GM23248 (cell line): ENCODE measurements around the gene SPDYE1. TPM values are rescaled to one million over a fixed set of nuclear protein-coding genes. Genes with fewer than 3 reads are reported as not detected.

ENCODE experiments used
- DNase-seq: peaks from one replicate; pipeline ENCODE4 v3.0.0-alpha.2; 2015
- H2AFZ ChIP-seq: fragments of 200-600 bp; sonication (generic); 2 replicates; pipeline ENCODE4 v1.6.1; 2016; ENCODE audit warnings: antibody characterized with exemption
- H3F3A ChIP-seq: fragments of 200-600 bp; sonication (generic); 2 replicates; pipeline ENCODE4 v1.6.1; 2016; ENCODE audit warnings: mild to moderate bottlenecking, antibody characterized with exemption, mixed run types; ENCODE audit not compliant: insufficient read depth
- H3K27ac ChIP-seq: fragments of 200-600 bp; sonication (generic); 2 replicates; pipeline ENCODE4 v1.5.1; 2016; ENCODE audit warnings: mild to moderate bottlenecking
- H3K27me3 ChIP-seq: fragments of 200-600 bp; sonication (generic); replicated peaks from 2 replicates; pipeline ENCODE4 v1.6.1; 2016; ENCODE audit warnings: mild to moderate bottlenecking; ENCODE audit not compliant: insufficient read depth
- H3K36me3 ChIP-seq: fragments of 200-600 bp; sonication (generic); 2 replicates; pipeline ENCODE4 v1.6.1; 2016; ENCODE audit warnings: low read depth, mild to moderate bottlenecking
- H3K4me1 ChIP-seq: fragments of 200-600 bp; sonication (generic); 2 replicates; pipeline ENCODE4 v1.6.1; 2016; ENCODE audit warnings: mild to moderate bottlenecking; ENCODE audit not compliant: insufficient read depth
- H3K4me2 ChIP-seq: fragments of 200-600 bp; sonication (generic); one replicate; pipeline ENCODE4 v1.6.1; 2016; ENCODE audit warnings: mild to moderate bottlenecking; ENCODE audit not compliant: unreplicated experiment
- H3K4me3 ChIP-seq: fragments of 200-600 bp; sonication (generic); 2 replicates; pipeline ENCODE4 v1.5.1; 2016; ENCODE audit warnings: mild to moderate bottlenecking
- H3K79me2 ChIP-seq: fragments of 200-600 bp; sonication (generic); 2 replicates; pipeline ENCODE4 v1.6.1; 2016; ENCODE audit warnings: mild to moderate bottlenecking; ENCODE audit not compliant: insufficient read depth
- H3K9ac ChIP-seq: fragments of 200-600 bp; sonication (generic); 2 replicates; pipeline ENCODE4 v1.6.1; 2016; ENCODE audit warnings: mild to moderate bottlenecking
- H3K9me2 ChIP-seq: fragments of 200-600 bp; sonication (generic); 2 replicates; pipeline ENCODE4 v1.6.1; 2016; ENCODE audit warnings: mixed run types, mild to moderate bottlenecking, moderate library complexity; ENCODE audit not compliant: insufficient read depth
- H3K9me3 ChIP-seq: fragments of 200-600 bp; sonication (generic); one replicate; pipeline ENCODE4 v1.6.1; 2017; ENCODE audit warnings: low read depth
- H4K20me1 ChIP-seq: fragments of 200-600 bp; sonication (generic); 2 replicates; pipeline ENCODE4 v1.6.0; 2016; ENCODE audit not compliant: insufficient read depth
- EZH2 ChIP-seq: fragments of 200-600 bp; sonication (generic); IDR thresholded peaks from 2 replicates; pipeline ENCODE4 v1.6.1; 2018; ENCODE audit warnings: antibody characterized with exemption, mild to moderate bottlenecking; ENCODE audit not compliant: insufficient read depth, poor library complexity, severe bottlenecking
- EZH2phosphoT487 ChIP-seq: fragments of 200-600 bp; sonication (generic); IDR thresholded peaks from 2 replicates; pipeline ENCODE4 v1.6.1; 2018; ENCODE audit warnings: antibody characterized with exemption, moderate library complexity, mild to moderate bottlenecking, low read depth; ENCODE audit not compliant: insufficient read depth
- WGBS, 2 experiments: methylation state at CpG; one replicate each; pipeline ENCODE4 v1.1.6; 2015 to 2017; ENCODE audit warnings: low lambda C conversion rate in 2 of 2, low coverage in 1 of 2; ENCODE audit errors: missing lambda C conversion rate in 2 of 2; 5-methylcytosine and 5-hydroxymethylcytosine counted together
- in situ Hi-C: fragments of 300-500 bp; cut with MboI; formaldehyde crosslinking; loops from 2 replicates; pipeline ENCODE4 v1.15.0; 2020
- polyA plus RNA-seq: library from polyadenylated mRNA; unstranded; fragments of >200 nt; fragmentation: Nextera tagmentation; extraction: Ambion mirVana; gene quantifications from 2 replicates; pipeline ENCODE4 v1.2.1, GENCODE V29; 2016
- total RNA-seq: library from RNA; depleted of rRNA; stranded (reverse); fragments of >200 nt; shearing (Covaris generic); gene quantifications from 2 replicates; pipeline ENCODE4 v1.2.3, GENCODE V29; 2014

Gene SPDYE1
- total and polyA plus RNA-seq, 2 experiments from 2014 or later, result 0.60 TPM; not detected in 1

DNA sequence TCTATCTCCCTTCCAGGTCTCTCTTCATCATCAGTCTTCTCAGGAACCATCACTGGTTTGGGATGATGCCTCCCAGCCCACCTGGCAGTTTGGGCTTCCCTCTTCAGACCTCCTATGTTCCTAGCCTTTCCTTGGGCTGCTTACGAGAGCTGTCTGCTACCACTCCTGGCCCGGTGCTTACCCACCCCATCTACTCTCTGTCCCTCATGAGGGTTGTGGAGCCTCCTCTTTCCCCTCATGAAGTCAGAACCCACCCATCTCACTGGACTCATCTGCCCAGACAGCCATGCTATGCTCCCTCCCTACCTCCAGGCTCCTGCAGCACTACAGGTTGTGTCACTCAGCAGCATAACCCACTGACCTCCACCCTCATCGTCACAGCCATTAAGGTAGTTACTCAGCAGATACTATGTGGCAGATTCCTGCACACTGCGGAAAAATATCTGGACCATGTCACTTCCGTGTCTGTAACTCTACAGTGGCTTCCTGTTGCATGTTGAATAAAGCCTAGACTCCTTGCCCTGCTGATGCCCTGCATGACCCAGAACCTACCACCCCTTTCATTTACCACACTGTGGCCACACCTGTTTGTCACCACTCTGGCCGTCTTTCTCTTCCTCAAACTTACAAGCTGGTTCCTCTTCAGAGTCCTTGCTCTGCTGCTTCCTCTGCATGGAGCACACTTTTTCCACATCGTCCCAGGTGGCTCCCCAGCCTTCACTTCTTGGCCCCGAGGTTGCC, 48.8 kb downstream of the SPDYE1 start:
- H3K4me3 ChIP-seq, result no peak overlapping the region
- peaks cover 9% of the 10 kb centered on the region; the same call in 1 of the 2 replicates for H3K36me3 ChIP-seq
- H4K20me1 ChIP-seq, result 0 out of 2 replicates have a peak, but pooled peaks cover 3% of the 10 kb centered on the region
- in situ Hi-C loops, result no loop called here
- no peak overlapping the region for H3K27ac ChIP-seq
- H2AFZ ChIP-seq, result no peak overlapping the region
- no peak for DNase-seq
- H3K4me1 ChIP-seq, result no peaks in the 10 kb centered on the region
- H3K9me3 ChIP-seq, result no peaks in the 10 kb centered on the region
- peaks cover 70% of the 10 kb centered on the region for H3K79me2 ChIP-seq
- TF ChIP-seq EZH2, result no peak
- TF ChIP-seq EZH2phosphoT487, result no peak
- no peaks in the 10 kb centered on the region for H3K9me2 ChIP-seq
- H3K4me2 ChIP-seq, result no peak overlapping the region
- H3K9ac ChIP-seq, result peak overlapping the region; percentile 88; the same call in 1 of the 2 replicates
- H3K27me3 ChIP-seq, result no peaks in the 10 kb centered on the region
- 83 to 86% methylated on average over 8 of the region's 8 CpGs for WGBS, 2 experiments
- H3F3A ChIP-seq, result no peaks in the 10 kb centered on the region; the same call in 1 of the 2 replicates

DNA sequence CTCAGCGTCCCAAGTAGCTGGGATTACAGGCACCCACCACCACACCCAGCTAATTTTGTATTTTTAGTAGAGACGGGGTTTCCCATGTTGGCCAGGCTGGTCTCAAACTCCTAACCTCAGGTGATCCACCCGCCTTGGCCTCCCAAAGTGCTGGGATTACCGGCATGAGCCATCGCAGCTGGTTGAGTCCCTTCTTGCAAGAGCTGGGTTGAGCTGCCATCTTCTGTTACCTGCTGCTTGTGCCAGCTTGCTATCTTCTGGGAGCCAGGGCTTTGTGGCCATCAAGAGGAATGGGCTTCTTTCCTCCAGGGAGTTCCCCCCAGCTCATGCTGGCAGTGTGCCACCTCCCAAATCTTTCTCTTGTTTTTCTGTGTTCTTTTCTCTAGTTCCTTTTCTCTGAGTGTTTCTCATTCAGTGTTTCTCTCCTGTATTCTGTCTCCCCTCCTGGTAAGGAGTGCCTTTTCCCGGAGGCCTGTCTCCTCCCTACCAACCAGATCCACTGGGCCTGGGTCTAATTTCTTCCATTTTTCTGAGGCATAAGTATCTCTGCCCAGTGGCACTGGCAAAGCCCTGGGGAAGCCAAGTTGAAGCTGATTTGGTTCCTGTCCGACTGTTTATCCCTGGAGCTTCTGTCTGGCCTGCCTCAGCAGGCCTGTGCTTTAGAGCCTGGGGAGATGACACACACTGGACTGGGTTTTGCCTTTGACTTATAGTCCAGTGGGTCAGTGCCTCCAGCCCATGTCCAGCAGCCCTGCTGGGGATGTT, 50.5 kb downstream of the SPDYE1 start:
- Histone ChIP-seq H3K9me2 (no peaks in the 10 kb centered on the region), H3K27ac (no peak overlapping the region), H3K4me2 (no peak overlapping the region), H3K36me3 (peaks cover 16% of the 10 kb centered on the region), H4K20me1 (0 out of 2 replicates have a peak, but pooled peaks cover 3% of the 10 kb centered on the region), H3K9ac (no peak overlapping the region), H3K9me3 (no peaks in the 10 kb centered on the region), H3K4me1 (no peaks in the 10 kb centered on the region), H3F3A (no peaks in the 10 kb centered on the region), H3K79me2 (peaks cover 85% of the 10 kb centered on the region), H3K4me3 (no peak overlapping the region), H2AFZ (no peak overlapping the region), H3K27me3 (no peaks in the 10 kb centered on the region)
- in situ Hi-C loops, result no loop called here
- 82 to 84% methylated on average over 7 of the region's 7 CpGs for WGBS, 2 experiments
- TF ChIP-seq EZH2 (no peak), EZH2phosphoT487 (no peak)
- DNase-seq, result no peak

DNA sequence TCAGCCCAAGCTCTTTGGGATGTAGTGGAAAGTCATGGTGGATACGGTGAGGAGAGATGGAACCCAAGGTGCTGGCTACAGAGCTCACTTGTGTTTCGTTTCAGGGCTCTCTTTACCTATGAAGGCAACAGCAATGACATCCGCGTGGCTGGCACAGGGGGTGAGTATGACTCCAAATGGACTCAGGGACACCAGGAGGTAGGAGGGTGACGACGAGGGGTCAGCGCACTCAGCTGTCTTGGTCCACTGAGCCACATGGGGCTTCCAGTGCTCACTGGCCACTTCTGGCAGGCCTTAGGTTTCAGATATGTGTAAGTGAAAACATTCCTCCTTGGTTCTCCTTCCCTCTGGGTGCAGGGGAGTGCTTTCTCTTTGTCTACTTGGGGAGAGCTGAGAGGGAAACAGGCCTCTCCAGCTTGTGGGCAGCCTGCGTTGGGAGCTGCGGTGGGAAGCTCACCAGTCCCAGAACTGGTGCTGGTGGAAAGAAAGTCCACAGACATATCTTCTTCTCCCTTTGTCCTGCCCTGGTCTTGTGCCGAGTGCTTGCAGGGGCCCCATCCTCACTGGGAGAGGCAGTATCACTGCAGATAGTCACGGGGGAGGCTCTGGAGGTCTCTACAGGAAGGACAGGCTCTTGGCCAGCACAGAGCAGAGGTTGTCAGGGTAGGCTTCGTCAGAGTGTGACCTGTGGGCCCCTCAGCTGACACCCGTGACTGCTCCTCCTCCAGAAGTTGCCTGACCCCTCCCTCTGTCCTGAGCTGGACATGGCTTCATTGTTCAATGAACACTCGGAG, 52.6 kb downstream of the SPDYE1 start:
- H3K36me3 ChIP-seq, result peaks cover 26% of the 10 kb centered on the region
- WGBS, 2 experiments, result 92 to 96% methylated on average over 14 of the region's 14 CpGs
- H3K4me1 ChIP-seq, result no peaks in the 10 kb centered on the region
- H2AFZ ChIP-seq, result no peak overlapping the region
- in situ Hi-C loops, result no loop called here
- H3K9me2 ChIP-seq, result no peaks in the 10 kb centered on the region
- H3K9ac ChIP-seq, result no peak overlapping the region
- no peak overlapping the region for H3K4me3 ChIP-seq
- DNase-seq, result no peak
- H3K79me2 ChIP-seq, result peaks cover 98% of the 10 kb centered on the region
- H3K27ac ChIP-seq, result no peak overlapping the region
- no peaks in the 10 kb centered on the region for H3K9me3 ChIP-seq
- no peaks in the 10 kb centered on the region for H3K27me3 ChIP-seq
- 0 out of 2 replicates have a peak, but pooled peaks cover 3% of the 10 kb centered on the region for H4K20me1 ChIP-seq
- H3K4me2 ChIP-seq, result no peak overlapping the region
- H3F3A ChIP-seq, result no peaks in the 10 kb centered on the region
- no peak for TF ChIP-seq EZH2
- TF ChIP-seq EZH2phosphoT487, result no peak

DNA sequence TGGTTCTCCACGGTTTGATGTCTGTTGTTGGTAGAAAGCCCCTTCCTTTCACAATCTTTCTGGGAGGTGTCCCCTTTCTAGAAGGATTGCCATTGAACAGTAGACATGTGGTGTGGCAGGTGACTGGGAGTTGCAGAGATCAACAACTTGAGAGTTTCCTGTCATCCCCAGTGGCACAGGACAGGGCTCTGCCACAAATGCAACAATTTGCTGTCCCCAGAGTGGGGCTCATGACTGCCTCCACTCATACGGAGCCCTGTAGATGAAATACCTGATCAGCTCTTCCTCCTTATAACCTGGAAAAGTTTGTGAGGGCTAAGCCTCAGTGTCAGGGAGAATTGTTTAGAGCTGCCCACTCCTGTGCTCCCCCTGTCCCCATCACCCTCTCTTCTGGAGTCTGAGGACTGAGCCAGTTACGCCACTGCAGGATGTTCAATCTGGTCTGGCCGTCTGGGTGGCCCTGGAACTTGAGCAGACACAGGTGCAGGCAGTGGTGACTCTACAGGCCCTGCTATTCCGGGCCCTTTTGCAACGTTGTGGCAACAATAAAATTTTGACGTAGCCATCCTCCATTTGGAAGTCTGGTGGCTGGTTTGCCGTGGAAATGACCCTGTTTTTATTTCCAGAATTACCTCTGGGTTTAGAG, 53.3 kb downstream of the SPDYE1 start:
- Histone ChIP-seq H2AFZ (no peak overlapping the region), H3K4me3 (no peak overlapping the region), H3K9me3 (no peaks in the 10 kb centered on the region), H3K79me2 (peaks cover 98% of the 10 kb centered on the region), H3K36me3 (peaks cover 28% of the 10 kb centered on the region), H4K20me1 (0 out of 2 replicates have a peak, but pooled peaks cover 3% of the 10 kb centered on the region), H3F3A (no peaks in the 10 kb centered on the region), H3K27ac (no peak overlapping the region), H3K27me3 (no peaks in the 10 kb centered on the region), H3K9ac (no peak overlapping the region), H3K9me2 (no peaks in the 10 kb centered on the region), H3K4me1 (no peaks in the 10 kb centered on the region), H3K4me2 (no peak overlapping the region)
- TF ChIP-seq EZH2 (no peak), EZH2phosphoT487 (no peak)
- WGBS, 2 experiments, result 91 to 95% methylated on average over 8 of the region's 8 CpGs
- in situ Hi-C loops, result no loop called here
- no peak for DNase-seq
